ENCODE measurements around the gene HEPHL1.
"Not testable (repeated sequence)": the region's sequence is repeated elsewhere in the genome, so short reads cannot be mapped to it uniquely, and the experiment has no call there.

HEPHL1 gene

DNA sequence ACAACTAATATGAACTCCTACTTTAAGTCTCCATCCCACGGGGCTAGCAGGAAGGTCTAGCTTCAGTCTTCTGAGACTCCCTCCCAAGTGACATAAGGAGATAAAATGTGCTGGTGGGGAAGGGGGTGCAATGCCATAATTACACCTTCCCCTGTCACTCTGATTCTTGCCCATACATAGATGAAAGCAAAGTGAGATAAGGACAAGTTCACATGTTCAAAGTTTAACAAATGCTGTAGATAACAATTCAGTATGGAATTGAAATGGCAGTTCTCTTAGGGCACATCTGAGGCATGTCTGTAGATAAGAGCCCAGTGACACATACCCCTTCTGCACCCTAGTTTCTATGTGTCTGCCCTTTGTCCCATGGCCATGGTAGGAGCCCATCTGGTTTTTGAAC lies 69.2 kb downstream of the HEPHL1 start:
- no peak for DNase-seq (ENCODE audit: low read depth)

GRCh38 chr11:94091091-94091490 lies 69.9 kb downstream of the HEPHL1 start:
- DNase-seq (ENCODE audit: low read depth) = no peak

GRCh38 chr11:94100253-94100652 lies 79.1 kb downstream of the HEPHL1 start:
- no peak for DNase-seq (ENCODE audit: low read depth)

DNA sequence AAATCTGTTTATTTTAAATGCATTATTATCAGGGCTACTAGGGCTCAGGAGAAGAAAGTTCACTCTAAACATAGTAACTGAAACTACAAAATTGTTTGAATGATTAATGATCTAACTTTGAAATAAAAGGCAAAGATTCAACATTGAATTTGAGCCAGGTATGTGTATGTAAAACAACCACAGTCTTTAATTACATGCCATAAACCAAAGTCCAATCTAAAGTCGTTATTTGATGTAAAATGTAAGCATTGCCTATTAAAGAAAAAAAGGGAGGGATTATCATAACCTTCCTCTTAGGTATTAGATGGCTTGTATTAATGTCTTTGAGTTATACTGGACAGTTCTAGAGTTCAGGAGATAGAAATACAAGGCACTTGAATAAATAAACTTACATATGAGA lies 82.3 kb downstream of the HEPHL1 start:
- DNase-seq (ENCODE audit: low read depth) = no peak

GRCh38 chr11:94104734-94105133 lies 83.6 kb downstream of the HEPHL1 start:
- no peak for DNase-seq (ENCODE audit: low read depth)

DNA sequence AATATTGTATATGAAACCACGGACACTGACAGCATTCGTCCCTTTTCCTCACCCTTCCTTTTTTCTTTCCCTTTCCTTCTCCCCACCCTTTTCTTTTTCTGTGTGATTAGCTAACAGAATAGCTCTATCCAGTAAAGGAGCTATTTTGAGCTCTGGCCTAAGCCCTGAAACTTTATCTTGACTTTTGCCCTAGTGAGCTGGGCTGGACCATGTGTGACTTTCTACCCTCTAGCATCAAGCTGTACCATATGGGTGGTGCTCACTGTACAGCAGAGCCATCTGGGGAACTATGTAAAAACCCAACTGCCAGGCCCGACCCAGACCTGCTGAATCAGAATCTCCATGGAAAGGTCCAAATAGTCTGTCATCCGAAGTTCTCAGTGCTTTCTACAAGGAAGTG lies 85.6 kb downstream of the HEPHL1 start:
- DNase-seq (ENCODE audit: low read depth) = no peak

DNA sequence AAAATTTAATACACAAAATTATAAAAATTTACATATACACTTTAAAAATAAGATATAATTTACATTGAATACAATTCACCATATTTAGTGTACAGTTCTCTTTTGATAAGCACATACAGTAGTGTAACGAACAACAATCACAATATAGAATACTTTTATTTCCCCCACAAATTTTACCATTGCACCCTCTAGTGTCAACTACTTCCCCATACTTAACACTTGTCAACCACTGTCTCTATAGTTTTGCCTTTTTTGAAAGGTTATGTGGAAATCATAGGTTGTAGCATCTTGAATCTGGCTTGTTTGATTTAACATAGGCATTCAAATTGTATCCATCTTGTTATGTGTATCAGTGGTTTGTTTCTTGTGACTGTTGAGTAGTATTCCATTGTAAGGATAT lies 86.2 kb downstream of the HEPHL1 start:
- DNase-seq (ENCODE audit: low read depth) = no peak

DNA sequence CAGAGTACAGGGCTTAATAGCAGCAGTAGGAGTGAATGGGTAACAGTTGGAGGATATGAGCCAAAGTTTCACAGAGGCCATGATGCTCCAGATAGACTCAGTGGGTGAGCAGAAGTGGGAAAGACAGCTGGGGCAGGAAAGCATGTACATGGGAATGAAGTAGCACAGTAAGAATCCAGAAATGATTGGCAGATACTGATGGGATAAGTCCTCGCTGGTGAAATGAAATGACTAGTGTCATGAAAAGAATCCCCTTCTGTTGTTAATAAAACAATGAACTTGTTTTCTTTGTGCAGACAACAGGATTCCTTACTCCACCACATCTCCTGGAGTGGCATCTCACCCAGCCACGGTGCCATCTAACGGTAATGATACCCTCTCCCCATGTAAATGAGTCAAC lies 90.1 kb downstream of the HEPHL1 start:
- no peak for DNase-seq (ENCODE audit: low read depth)

DNA sequence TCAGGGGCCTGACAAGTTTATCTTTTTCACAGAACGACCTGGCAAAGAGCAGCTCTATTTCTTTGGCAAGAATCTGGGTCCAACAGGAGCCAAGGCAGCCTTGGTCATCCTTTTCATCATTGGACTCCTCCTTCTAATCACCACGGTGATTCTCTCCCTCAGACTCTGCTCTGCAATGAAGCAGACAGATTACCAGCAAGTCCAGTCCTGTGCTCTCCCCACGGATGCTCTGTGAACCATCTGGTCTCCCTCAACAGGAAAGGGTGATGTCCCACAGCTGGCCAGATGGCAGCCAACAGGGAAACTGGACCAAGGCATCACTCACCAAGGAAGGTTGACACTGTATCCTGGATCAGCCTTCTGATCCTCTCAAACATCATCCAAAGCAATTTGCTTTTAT lies 90.5 kb downstream of the HEPHL1 start:
- no peak for DNase-seq (ENCODE audit: low read depth)

GRCh38 chr11:94112206-94112953 lies 91.2 kb downstream of the HEPHL1 start:
- no peak for DNase-seq (ENCODE audit: low read depth)

GRCh38 chr11:94117197-94117574 lies 96.0 kb downstream of the HEPHL1 start:
- DNase-seq (ENCODE audit: low read depth) = no peak

GRCh38 chr11:94117871-94118270 lies 96.7 kb downstream of the HEPHL1 start:
- no peak for DNase-seq (ENCODE audit: low read depth)

- DNase-seq (ENCODE audit: low read depth) = not testable (repeated sequence)
Measured at GRCh38 chr11:94119676-94120075, 98.5 kb downstream of the HEPHL1 start.

DNA sequence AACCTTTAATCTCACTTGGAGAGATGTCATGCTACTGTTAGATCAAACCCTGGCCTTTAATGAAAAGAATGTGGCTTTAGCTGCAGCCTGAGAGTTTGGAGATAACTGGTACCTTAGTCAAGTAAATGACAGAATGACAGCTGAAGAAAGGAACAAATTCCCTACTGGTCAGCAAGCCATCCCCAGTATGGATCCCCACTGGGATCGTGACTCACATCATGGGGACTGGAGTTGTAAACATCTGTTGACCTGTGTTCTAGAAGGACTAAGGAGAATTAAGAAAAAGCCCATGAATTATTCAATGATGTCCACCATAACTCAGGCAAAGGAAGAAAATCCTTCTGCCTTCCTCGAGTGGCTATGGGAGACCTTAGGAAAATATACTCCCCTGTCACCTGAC lies 99.4 kb downstream of the HEPHL1 start:
- DNase-seq (ENCODE audit: low read depth) = not testable (repeated sequence)

- no peak for DNase-seq (ENCODE audit: low read depth)
Measured at GRCh38 chr11:94120946-94121345, 99.8 kb downstream of the HEPHL1 start.

DNA sequence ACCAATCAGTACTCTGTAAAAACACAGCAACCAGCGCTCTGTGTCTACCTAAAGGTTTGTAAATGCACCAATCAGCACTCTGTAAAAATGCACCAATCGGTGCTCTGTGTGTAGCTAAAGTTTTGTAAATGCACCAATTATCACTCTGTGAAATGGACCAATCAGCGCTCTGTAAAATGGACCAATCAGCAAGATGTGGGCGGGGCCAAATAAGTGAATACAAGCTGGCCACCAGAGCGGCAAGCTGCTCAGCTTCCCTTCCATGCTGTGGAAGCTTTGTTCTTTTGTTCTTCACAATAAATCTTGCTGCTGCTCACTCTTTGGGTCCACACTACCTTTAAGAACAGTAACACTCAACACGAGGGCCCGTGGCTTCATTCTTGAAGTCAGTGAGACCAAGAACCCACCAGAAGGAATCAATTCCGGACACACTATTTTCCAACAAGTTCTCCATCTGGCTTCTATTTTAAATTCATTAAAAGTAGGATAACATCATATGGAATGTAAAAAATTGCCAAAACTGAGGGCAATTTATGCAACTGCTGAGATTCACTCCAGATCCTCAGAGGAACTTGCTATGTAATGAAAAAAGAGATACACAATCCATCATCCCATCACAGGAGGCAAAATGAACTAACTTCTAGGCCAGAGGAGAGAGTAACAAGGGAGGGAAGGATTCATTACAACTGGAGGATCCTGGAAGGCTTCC lies 104.4 kb downstream of the HEPHL1 start:
- no peak for DNase-seq (ENCODE audit: low read depth)

GRCh38 chr11:94127638-94128037 lies 106.5 kb downstream of the HEPHL1 start:
- DNase-seq (ENCODE audit: low read depth) = no peak

GRCh38 chr11:94128291-94128745 lies 107.2 kb downstream of the HEPHL1 start:
- DNase-seq (ENCODE audit: low read depth) = no peak

DNA sequence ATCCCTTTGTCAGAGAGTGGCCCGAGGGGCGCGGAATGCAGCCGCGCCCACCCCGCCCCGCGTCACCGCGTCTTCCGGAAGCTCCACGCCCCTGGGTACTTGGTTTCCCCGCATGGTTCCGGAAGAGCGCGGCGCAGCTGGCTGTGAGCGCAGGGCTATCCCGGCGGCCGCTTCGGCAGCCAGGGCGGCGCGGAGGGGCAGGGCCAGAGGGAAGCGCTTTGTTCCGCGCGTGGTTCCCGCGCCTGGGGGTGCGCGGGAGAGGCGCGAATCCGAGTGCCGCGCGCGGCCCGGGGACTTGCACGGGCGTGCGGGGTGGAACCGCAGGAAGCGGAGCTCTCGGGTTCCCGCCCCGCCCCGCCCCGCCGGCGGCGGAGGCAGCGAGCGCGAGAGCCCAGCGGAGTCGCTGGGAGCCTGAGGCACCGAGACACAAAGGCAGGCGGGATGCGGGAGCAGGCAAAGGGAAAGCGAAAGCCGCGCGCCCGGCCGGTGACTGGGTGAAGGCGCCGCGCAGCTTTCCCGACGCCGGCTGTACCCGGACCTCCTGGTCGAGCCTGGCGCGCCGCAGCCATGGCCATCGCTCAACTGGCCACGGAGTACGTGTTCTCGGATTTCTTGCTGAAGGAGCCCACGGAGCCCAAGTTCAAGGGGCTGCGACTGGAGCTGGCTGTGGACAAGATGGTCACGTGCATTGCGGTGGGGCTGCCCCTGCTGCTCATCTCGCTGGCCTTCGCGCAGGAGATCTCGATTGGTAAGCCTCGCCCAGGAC lies 107.8 kb downstream of the HEPHL1 start, which contains the start of gene PANX1:
TSS of gene PANX1 (plus strand) at position 96 of the 766 bp plus-strand sequence. CDS start at position 568, 472 bp downstream.
- peak; percentile 64 for DNase-seq (ENCODE audit: low read depth)

DNA sequence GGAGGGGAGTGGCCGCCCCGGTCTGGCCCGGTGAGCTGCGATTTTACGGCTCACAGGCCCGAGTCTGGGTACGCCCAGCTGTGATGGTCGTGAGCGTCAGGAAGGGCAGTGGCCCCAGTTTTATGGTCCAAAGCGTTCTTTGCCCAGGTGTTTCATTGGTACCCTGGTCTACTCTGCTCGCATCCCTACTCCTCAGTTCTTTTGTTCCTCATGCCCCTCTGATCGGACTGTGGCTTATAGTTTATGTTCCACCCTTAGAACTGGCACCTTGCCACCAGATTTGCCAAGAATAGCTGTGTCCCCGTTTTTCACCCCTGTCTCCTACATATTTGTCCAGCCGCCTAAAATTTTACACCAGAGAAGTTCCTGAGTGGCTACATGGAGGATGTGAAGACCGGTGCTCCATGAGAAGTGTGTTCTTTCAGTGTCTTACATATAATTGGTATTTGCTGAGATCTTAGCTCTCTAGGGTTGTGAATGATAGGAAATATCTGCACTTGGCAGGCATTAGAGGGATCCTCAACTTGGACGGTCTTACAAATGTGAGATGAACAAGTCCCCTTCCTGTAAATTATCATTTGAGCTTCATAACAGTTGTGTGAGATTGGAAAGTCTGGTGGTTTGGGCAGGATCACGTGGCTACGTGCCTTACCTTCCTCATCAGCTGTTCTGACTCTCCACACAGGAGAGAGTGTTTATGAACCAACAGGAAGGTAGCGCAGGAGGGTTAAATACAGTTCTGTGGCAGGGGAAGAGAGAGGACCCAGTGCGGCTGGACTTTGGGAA lies 108.6 kb downstream of the HEPHL1 start:
- DNase-seq (ENCODE audit: low read depth) = no peak

- no peak for DNase-seq (ENCODE audit: low read depth)
Measured at GRCh38 chr11:94130298-94131046, 109.3 kb downstream of the HEPHL1 start.

All from T-helper 22 cell (primary cell).